HG02678 (cell line): ENCODE measurements around the gene RSAD2.
"Not testable (repeated sequence)": the region's sequence is repeated elsewhere in the genome, so short reads cannot be mapped to it uniquely, and the experiment has no call there.

Experiments used
- ATAC-seq: cut with Tn5 transposase; IDR thresholded peaks from one replicate; pipeline ENCODE4 v1.9.1; 2021; ENCODE audit warnings: mild to moderate bottlenecking, moderate library complexity; ENCODE audit not compliant: unreplicated experiment

RSAD2 gene, protein sequence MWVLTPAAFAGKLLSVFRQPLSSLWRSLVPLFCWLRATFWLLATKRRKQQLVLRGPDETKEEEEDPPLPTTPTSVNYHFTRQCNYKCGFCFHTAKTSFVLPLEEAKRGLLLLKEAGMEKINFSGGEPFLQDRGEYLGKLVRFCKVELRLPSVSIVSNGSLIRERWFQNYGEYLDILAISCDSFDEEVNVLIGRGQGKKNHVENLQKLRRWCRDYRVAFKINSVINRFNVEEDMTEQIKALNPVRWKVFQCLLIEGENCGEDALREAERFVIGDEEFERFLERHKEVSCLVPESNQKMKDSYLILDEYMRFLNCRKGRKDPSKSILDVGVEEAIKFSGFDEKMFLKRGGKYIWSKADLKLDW

DNA sequence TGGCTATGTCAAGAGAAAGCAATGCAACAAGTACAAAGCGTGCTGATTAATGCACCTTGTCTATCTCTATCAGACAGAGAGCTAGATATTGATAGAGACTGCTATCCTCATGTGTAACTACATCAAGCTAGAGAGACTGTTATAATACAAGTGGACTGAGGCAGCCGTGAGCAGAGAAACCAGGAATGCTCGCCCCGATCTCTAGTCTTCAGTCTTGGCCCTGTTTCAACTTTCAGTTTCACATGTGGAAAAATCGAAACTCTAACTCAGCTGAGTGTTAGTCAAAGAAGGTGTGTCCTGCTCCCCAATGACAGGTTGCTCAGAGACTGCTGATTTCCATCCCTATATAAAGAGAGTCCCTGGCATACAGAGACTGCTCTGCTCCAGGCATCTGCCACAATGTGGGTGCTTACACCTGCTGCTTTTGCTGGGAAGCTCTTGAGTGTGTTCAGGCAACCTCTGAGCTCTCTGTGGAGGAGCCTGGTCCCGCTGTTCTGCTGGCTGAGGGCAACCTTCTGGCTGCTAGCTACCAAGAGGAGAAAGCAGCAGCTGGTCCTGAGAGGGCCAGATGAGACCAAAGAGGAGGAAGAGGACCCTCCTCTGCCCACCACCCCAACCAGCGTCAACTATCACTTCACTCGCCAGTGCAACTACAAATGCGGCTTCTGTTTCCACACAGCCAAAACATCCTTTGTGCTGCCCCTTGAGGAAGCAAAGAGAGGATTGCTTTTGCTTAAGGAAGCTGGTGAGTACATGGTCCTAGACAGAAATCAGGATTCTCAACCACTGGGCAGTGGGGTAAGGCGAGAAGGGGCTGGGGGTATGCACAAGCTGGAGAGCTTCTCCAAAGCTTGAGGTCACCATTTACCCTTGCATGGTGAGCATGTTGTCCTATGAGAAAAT lies at the start of gene RSAD2:
TSS of gene RSAD2 (plus strand) at position 376 of the 903 bp plus-strand sequence. CDS start at position 400, 24 bp downstream.
- ATAC-seq: peak; percentile 78

DNA sequence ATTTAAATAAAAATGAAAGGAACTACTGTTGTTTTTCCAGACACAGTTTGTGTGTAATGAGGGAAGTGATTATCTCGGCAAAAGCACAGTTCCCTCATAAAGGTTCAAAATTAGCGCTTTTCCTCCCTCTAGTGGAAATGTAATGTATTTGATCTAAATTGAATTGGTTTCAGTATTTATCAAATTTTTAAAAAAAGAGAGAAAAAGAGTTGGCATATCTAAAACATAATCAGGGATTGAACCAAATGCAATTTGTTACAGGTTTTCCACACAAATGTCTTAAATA lies 49.3 kb upstream of the RSAD2 start:
- ATAC-seq: no peak

DNA sequence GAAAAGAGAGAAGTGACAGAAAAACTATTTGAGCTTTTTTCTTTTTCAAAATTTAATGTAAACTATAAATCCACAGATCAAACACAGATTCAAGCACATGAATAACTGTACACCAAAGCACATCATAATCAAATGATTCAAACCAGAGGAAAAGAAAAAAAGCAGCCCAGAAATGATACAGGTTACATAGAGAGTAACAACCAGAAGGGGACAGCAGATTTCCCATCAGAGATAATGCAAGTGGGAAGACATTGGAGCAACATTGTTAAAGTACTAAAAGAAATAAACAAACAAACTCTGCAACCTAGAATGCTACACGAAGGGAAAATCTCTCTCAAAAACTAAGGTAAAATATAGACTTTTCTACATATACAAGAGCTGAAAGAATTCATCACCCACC lies 46.3 kb upstream of the RSAD2 start:
- no peak for ATAC-seq

DNA sequence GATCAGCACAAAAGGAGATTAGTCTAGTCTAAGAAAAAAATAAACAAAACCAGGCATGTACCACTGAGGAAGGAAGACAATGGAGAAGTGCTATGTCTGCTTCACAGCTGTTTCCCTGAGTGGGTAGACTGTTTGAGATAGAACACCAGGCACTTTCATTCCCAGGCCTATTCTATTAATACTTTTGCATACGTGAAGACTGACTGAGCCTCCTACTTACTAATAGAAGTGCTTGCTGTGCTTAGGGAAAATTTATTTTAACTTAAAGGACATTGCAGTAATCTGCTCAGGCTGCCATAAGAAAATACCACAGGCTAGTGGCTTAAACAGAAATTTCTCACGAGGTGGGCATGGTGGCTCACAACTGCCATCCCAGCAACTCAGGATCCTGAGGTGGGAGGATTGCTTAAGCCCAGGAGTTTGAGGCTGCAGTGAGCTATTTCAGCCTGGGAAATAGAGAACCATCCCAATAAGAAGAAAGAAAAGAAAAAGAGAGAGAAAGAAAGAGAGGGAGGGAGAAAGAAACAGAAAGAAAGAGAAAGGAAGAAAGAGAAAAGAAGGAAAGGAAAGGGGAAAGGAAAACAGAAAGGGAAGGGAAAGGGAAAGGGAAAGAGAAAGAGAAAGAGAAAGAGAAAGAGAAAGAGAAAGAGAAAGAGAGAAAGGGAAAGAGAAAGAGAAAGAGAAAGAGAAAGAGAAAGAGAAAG lies 44.8 kb upstream of the RSAD2 start:
- no peak for ATAC-seq

DNA sequence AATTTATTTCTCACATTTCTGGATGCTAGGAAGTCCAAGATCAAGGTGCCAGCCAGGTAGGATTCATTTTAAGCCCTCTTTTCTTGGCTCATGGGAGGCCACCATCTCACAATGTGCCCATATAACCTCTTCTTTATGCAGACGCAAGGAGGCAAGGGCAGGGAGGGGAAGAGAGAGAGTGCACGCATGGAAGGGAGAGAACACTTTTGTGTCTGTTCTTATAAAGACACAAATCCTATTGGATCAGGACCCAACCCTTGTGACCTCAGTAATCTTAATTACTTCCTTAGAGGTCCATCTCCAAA lies 44.3 kb upstream of the RSAD2 start:
- no peak for ATAC-seq

DNA sequence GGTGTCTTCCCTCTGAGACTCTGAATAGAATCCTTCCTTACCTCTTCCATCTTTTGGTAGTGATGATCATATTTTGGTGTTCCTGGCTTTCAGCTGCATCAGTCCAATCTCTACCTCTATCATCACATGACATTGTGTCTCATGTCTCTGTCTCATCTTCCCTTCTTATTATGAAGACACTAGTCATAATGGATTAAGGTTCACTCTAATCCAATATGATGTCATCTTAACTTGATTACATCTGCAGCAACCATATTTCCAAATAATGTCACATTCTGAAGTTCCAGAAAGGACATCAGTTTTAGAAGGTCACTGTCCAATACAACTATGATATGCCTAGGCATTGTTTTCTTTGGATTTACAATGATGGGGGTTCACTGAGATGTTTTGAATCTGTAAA lies 43.4 kb upstream of the RSAD2 start:
- ATAC-seq: no peak

DNA sequence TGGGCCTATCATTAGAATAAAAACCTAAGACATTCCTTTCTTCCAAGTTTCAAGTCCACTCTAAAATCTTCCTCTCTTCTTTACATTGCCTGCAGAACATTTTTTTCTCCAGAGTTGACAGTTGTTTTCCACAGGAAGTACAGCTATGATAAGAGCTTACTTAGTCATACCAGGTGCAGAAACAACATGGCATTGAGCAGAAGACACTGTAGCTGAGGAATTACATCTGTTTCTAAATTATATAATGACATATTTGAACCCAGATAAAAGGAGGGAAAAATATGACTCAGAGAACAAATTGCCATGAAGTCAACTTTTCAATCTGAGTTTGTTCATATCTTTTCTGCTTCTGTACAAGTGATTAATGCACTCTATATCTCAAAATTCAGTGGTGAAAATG lies 42.1 kb upstream of the RSAD2 start:
- ATAC-seq: no peak

DNA sequence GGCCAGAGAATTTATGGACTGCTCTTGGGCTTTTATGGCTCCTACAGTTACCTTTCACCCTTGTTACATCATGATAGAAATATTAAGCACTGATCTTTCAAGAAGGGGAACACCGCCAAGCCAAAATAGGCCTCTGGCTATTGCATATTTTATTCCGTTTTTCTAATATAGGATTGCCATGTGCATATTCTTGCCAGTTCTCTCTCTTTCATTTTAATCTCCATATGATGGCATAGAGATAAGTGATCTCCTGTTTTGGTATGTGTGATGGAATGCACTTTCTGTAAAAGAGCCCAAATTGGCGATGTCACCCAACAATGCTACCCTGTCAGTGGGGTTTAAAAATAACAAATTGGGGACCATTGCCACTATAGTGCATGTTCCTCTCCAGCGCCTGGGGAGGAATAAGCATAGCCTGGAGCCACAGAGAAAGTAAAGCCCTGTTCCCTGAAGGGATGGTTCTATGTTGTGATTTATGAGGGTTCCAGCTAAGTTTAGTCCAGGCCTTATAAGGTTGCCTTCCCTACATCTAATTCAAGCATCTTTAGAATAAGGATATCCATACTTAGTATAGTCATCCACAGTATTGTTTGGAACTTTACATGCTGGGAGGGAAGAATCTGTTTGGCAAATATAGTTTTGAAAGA lies 38.8 kb upstream of the RSAD2 start:
- ATAC-seq: no peak

DNA sequence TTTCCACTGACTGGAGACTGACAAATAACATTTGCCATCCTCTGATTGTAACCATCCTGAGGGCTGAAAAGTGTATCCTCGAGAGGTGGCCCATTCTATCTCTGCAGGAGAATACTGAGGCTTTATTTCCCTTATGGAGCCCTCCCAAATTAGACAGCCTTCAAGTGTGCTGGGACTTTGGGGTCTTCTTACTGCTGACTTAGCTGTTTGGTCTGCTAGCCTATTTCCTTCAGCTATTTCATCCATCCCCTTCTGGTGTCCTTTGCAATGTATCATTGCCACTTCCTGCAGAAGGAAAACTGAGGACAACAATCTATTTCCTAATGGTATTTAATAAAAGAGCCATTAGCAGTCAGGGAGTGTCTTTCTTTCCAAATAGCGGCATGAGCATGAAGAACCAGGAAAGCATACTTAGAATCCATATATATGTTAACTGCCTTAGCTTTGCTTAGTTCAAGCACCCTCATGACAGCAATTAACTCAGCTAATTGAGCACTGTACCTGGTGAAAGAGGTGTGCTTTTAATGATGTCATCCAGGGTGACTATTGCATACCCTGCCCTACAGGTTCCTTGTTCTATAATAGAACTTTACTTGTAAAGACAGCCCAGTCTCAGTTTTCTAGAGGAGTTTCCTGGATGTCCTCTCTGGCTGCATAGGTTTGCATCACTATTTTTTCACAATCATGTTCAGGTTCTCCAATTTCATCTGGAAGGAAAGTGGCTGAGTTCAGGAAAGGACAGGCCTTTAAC lies 35.9 kb upstream of the RSAD2 start:
- no peak for ATAC-seq

DNA sequence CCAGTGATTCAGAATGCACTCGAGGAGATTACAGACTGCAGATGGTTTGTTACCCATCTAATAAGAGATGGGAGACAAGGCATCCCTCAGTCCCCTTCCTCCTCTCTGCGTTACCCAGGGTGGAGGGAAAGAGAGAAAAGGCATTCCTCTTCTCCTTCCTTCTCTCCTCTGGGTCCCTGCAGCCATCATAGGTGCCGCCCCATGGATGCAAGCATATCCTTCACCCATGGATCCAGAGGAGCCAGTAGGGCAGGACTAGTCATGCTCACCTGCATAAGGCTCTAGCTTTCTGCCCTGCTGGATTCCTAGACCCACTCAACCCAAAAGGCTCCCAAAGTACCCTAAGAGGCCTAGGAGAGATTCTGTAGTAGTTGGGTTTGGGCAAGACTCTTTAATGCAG lies 32.3 kb upstream of the RSAD2 start:
- ATAC-seq: no peak

DNA sequence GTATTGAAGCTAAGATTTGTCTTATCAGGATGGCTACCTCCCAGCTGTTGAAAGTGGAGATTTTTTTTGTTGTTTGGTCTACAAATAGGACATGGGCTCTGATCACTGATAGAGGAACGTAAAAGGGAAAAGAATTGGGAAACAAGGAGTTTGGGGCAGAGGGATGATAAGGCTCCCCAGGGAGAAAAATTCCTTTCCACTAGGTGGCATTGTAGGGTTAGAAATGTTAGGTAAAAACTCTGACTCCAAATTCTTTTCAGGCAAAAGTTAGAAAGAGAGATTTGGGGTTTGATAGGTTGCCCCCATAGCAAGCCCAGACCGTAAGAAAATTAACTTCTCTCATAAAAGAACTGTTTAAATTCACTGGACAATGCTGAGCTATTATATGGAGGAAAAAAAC lies 31.7 kb upstream of the RSAD2 start:
- ATAC-seq: no peak

DNA sequence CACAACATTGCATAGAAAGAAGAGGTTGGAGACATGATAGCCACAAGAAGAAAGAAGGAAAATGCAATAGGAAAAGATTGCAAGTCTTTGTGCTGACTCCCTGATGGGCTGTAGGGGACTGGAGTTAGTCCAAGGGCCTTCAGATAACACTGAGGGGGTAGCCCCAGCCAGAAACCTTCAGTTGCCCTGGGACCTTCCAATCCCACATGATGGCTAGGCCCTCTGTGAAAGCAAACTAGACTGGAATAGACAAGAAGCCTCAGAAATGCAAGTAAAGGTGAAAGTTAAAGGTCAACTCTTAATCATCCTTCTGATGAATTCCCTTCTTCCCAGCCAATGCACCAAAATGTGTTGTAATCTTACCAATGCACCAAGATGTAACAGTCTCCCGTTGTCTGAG lies 31.0 kb upstream of the RSAD2 start:
- ATAC-seq: no peak

DNA sequence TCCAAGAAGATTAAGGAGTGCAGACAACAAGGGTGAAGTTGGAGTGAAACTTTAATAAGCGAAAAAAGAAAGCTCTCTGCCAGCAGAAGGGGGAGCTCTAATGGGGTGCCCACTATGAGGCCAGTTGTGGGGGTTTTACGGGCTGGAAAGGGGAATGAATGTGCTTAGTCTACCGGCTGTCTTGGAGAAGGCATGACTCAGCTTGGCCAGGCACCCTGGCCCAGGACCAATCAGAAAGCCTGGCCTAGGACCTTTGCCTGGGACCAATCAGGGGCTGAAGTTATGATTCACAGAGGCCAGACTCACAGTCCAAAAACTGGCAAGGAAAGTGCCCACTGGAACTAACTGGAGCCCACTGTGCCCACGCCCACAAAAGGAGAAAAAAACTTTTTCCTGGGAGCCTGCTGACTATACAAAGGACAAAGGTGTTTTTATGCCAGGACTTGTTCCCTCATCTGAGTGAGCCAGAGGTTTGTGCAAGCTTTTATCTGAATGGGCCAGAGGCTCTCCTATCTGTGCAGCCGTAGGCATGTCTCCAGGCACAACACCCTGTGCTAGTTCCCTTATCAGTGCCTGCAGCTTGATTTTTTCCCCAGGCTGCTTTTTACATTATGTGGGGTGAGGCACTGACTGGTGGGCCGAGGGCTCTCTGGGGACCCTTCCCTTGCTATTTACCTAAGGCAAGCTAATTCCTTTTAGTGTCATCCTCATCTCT lies 30.5 kb upstream of the RSAD2 start:
- no peak for ATAC-seq

DNA sequence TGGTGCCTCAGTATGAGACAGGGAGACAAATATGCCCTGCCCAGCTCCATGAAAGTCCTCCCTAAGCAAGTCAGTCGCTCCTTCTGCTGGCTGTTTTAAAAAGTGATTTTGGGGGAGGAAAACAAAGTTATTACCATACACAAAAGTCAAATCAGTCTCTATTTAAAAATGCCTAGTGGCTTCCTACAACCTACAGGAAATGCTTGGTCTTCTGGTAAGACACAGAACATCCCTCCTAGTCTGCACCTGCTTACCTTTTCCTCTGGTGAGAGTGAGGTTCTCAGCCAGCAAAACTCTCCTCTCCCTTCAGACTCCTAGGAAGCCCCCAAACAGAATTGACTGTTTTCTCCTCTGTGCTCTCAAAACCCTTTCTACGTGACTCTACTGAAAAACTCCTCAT lies 25.4 kb upstream of the RSAD2 start:
- no peak for ATAC-seq

DNA sequence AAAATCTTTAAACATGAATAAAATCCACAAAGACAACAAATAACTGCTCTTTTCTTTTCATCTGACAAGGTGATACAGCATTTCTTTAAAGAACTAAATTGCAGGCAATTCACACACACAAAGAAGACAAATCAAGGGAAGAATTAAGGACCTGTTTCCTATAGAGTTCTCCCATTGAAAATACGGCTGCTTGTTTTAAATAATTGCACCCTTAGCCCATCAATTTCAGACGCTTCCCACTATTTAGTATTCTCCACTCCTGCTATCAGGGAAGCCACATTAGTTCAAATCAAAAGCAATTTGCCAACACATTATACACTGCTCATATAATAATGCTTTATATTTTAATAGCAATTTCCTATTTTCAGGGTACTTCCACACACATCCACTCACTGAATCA lies 23.2 kb upstream of the RSAD2 start:
- ATAC-seq: no peak

DNA sequence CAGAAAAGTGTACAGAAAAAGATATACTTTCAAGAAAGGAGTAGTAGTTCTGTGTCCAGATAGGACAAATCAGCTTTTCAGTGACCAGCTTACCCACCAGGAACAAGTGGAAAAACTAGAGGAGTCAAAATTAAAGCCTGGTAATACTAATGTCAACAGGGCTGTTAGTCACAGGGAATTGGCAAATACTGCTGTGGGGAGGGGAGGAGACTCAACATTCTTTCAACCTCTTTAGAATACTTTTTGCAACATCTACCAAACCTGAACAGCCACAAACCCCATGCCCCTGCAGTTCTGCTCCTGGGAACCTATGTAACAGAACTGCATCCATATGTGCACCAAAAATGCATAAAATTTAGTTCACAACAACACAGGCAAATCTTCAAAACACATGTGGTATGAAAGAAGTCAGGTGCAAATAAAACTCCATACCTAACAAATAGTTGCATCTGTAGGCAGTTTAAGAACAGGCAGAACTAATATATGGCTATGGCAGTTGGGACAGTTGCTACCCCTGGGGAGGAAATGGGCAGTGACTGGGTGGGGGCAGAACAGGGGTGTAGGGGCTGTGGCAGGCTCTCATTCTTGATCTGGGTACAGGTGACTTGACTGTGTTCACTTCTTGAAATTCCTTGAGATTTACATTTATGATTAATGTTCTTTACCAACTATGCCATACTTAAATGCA lies 21.6 kb upstream of the RSAD2 start:
- ATAC-seq: no peak

DNA sequence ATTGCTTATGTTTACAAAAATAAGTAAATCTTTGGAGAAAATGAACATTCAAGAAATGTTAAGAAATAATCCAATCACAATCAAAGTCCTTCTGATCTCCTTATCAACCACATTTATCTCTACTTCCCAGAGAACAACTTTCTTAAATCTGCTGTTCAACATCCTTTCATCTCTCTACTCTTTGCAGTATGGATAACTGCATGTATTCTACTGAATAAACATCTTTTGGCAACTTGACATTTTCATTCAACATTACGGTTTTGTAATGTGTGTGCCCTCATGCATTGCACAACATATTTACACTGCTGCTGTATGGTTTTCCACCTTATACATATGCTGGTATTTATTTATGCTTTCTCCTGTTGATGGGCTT lies 21.0 kb upstream of the RSAD2 start:
- no peak for ATAC-seq

DNA sequence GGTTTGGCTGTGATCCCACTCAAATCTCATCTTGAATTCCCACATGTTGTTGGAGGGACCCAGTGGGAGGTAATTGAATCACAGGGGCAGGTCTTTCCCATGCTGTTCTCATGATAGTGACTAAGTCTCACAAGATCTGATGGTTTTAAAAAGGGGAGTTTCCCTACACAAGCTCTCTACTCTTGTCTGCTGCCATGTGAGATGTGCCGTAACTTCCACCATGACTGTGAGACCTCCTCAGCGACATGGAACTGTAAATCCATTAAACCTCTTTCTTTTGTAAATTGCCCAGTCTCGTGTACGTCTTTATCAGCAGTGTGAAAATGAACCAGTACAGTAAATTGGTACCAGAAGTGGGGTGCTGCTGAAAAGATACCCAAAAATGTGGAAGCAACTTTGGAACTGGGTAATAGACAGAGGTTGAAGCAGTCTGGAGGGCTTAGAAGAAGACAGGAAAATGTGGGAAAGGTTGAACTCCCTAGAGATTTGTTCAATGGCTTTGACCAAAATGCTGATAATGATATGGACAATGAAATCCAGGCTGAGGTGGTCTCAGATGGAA lies 19.0 kb upstream of the RSAD2 start:
- ATAC-seq: not testable (repeated sequence)

DNA sequence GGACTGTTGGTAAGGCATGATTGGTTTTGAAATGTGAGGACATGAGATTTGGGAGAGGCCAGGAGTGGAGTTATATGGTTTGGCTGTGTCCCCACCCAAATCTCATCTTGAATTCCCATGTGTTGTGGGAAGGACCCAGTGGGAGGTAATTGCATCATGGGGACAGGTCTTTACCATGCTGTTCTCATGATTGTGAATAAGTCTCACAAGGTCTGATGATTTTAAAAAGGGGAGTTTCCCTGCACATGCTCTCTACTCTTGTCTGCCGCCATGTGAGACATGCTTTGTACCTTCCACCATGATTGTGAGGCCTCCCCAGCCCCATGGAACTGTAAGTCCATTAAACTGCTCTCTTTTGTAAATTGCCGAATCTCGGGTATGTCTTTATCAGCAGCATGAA lies 17.3 kb upstream of the RSAD2 start:
- no peak for ATAC-seq
